Measurements from ENCODE around the gene NMT1. TPM values are rescaled to one million over a fixed set of nuclear protein-coding genes. Genes with fewer than 3 reads are reported as not detected.

Gene NMT1
- total RNA-seq, 2 donors from 2014 or later: 122 to 136 TPM

GRCh38 chr17:45046537-45047125, 14.5 kb upstream of the NMT1 start:
- no peak for TF ChIP-seq CTCF (conservative IDR thresholded peaks at IDR 0.05)
- Mint-ChIP-seq H3K4me1 (peaks cover 18% of the 10 kb centered on the region), H3K36me3 (ENCODE audit: low read depth) (peaks cover 24% of the 10 kb centered on the region), H3K27me3 (ENCODE audit: insufficient read depth) (no peaks in the 10 kb centered on the region), H3K9me3 (no peaks in the 10 kb centered on the region), H3K4me3 (no peak overlapping the region), H3K27ac (peak overlapping the region; percentile 83)
- Histone ChIP-seq H3K27ac (ENCODE audit: low read depth, low read length) (peak overlapping the region; percentile 38), H3K4me1 (ENCODE audit: control insufficient read depth, insufficient read depth, low read length) (peaks cover 7% of the 10 kb centered on the region), H3K9ac (ENCODE audit: extremely low read depth, low read length, poor library complexity, severe bottlenecking) (no peak overlapping the region), H3K9me3 (ENCODE audit: control insufficient read depth, low read length) (no peaks in the 10 kb centered on the region), H3K27me3 (ENCODE audit: control insufficient read depth, insufficient read depth, low read length, poor library complexity, severe bottlenecking) (no peaks in the 10 kb centered on the region), H3K4me3 (ENCODE audit: low read length) (no peak overlapping the region), H3K36me3 (ENCODE audit: control insufficient read depth, insufficient read depth, low read length) (peaks cover 7% of the 10 kb centered on the region)
- 90 to 93% methylated on average over 3 to 7 of the region's 9 CpGs for WGBS, 2 experiments (ENCODE audit: insufficient coverage in 1 of 2, insufficient read length in 1 of 2)
- no peak for DNase-seq

- Histone ChIP-seq H3K4me3 (ENCODE audit: low read length) (no peak overlapping the region), H3K9me3 (ENCODE audit: control insufficient read depth, low read length) (no peaks in the 10 kb centered on the region), H3K4me1 (ENCODE audit: control insufficient read depth, insufficient read depth, low read length) (peaks cover 7% of the 10 kb centered on the region), H3K27ac (ENCODE audit: low read depth, low read length) (no peak overlapping the region), H3K27me3 (ENCODE audit: control insufficient read depth, insufficient read depth, low read length, poor library complexity, severe bottlenecking) (no peaks in the 10 kb centered on the region), H3K9ac (ENCODE audit: extremely low read depth, low read length, poor library complexity, severe bottlenecking) (no peak overlapping the region), H3K36me3 (ENCODE audit: control insufficient read depth, insufficient read depth, low read length) (no peaks in the 10 kb centered on the region)
- no peak for DNase-seq
- peak; percentile 59 for TF ChIP-seq CTCF (conservative IDR thresholded peaks at IDR 0.05)
- 93 to 98% methylated on average over 5 to 8 of the region's 8 CpGs for WGBS, 2 experiments (ENCODE audit: insufficient coverage in 1 of 2, insufficient read length in 1 of 2)
- Mint-ChIP-seq H3K27me3 (ENCODE audit: insufficient read depth) (no peaks in the 10 kb centered on the region), H3K4me1 (peaks cover 17% of the 10 kb centered on the region), H3K36me3 (ENCODE audit: low read depth) (peaks cover 14% of the 10 kb centered on the region), H3K27ac (peak overlapping the region; percentile 48), H3K9me3 (no peaks in the 10 kb centered on the region), H3K4me3 (peak overlapping the region; percentile 75)
Measured at GRCh38 chr17:45048795-45049563, 12.1 kb upstream of the NMT1 start.

- peaks cover 12% of the 10 kb centered on the region for H3K4me1 Mint-ChIP-seq
Measured at GRCh38 chr17:45050481-45051059, 10.5 kb upstream of the NMT1 start.

More at GRCh38 chr17:45050481-45051059, 10.5 kb upstream of the NMT1 start:
- H3K9me3 ChIP-seq (ENCODE audit: control insufficient read depth, low read length): no peaks in the 10 kb centered on the region
- no peak for TF ChIP-seq CTCF (conservative IDR thresholded peaks at IDR 0.05)
- H3K27me3 ChIP-seq (ENCODE audit: control insufficient read depth, insufficient read depth, low read length, poor library complexity, severe bottlenecking): no peaks in the 10 kb centered on the region
- 3 to 5% methylated on average over 4 to 13 of the region's 14 CpGs for WGBS, 2 experiments (ENCODE audit: insufficient coverage in 1 of 2, insufficient read length in 1 of 2)
- no peaks in the 10 kb centered on the region for H3K36me3 ChIP-seq (ENCODE audit: control insufficient read depth, insufficient read depth, low read length)
- Mint-ChIP-seq H3K27ac (peak overlapping the region; percentile 84), H3K36me3 (ENCODE audit: low read depth) (peaks cover 12% of the 10 kb centered on the region), H3K4me3 (peak overlapping the region; percentile 75), H3K9me3 (no peaks in the 10 kb centered on the region), H3K27me3 (ENCODE audit: insufficient read depth) (no peaks in the 10 kb centered on the region)
- peak overlapping the region; percentile 94 for H3K4me3 ChIP-seq (ENCODE audit: low read length)
- H3K27ac ChIP-seq (ENCODE audit: low read depth, low read length): peak overlapping the region; percentile 90
- peak; percentile 80 for DNase-seq
- no peaks in the 10 kb centered on the region for H3K4me1 ChIP-seq (ENCODE audit: control insufficient read depth, insufficient read depth, low read length)
- H3K9ac ChIP-seq (ENCODE audit: extremely low read depth, low read length, poor library complexity, severe bottlenecking): peak overlapping the region; percentile 88
